HCT116 (cell line): Measurements from ENCODE around the gene ENHO. TPM values are rescaled to one million over a fixed set of nuclear protein-coding genes. Genes with fewer than 3 reads are reported as not detected.

ENCODE experiments used
- ATAC-seq: fragments of 200-7000 bp; cut with Tn5 transposase; 2 replicates; pipeline ENCODE4 v1.9.1; 2020; ENCODE audit warnings: mild to moderate bottlenecking, moderate library complexity
- BruUV-seq: library from RNA; stranded (reverse); fragments of 400-500 nt; replicated peaks from 2 replicates; lab custom pipeline; 2021; lab: Mats Ljungman, UMichigan
- CTCF ChIA-PET: fragments of 300-600 bp; sonication (Branson Sonifier 250); formaldehyde crosslinking; loops from one replicate; lab custom pipeline; 2021; ENCODE audit warnings: antibody characterized with exemption; lab: Charles Lee
- POLR2A ChIA-PET: fragments of 300-600, 350-600 bp; sonication (Branson Sonifier 250); formaldehyde crosslinking; loops from one replicate; lab custom pipeline; 2021; ENCODE audit warnings: antibody characterized with exemption; lab: Charles Lee
- RAD21 ChIA-PET, 2 experiments: fragments of 300-600 bp; sonication (Branson Sonifier 250); formaldehyde crosslinking; loops; one replicate each; lab custom pipeline; 2023; ENCODE audit warnings: low total read pairs in 2 of 2; ENCODE audit not compliant: uncharacterized antibody in 2 of 2, unreplicated experiment in 2 of 2, low non-redundant PET in 1 of 2; lab: Charles Lee
- DNase-seq: peaks from one replicate; pipeline ENCODE4 v3.0.0-alpha.2; 2010; ENCODE audit warnings: low read depth, low spot score
- H2AFZ ChIP-seq: fragments of 200-600 bp; shearing (Covaris generic), sonication (generic); 2 replicates; pipeline ENCODE4 v1.6.1; 2017; ENCODE audit warnings: low read depth, mixed run types, mixed read lengths, antibody characterized with exemption, low read length; ENCODE audit not compliant: poor library complexity, severe bottlenecking
- H3K27ac ChIP-seq: 2 replicates; pipeline ENCODE4 v1.5.1; 2012; ENCODE audit warnings: low read depth, low read length
- H3K27me3 ChIP-seq: fragments of 200-600 bp; sonication (generic); 2 replicates; pipeline ENCODE4 v1.6.1; 2016; ENCODE audit warnings: mixed run types, low read length, mixed read lengths; ENCODE audit not compliant: insufficient read depth
- H3K36me3 ChIP-seq, 2 experiments: fragments of 200-500 bp in 1 of 2; fragments of 200-600 bp in 1 of 2; sonication (Bioruptor generic) in 1 of 2; sonication (generic) in 1 of 2; 2 replicates each; pipeline versions ENCODE4 v1.5.1 to v1.6.1; 2014 to 2016; ENCODE audit warnings: low read length in 2 of 2, inconsistent platforms in 1 of 2, mixed read lengths in 1 of 2, mixed run types in 1 of 2; ENCODE audit not compliant: insufficient read depth in 2 of 2, control insufficient read depth in 1 of 2
- H3K4me1 ChIP-seq, 2 experiments: fragments of 200-600 bp in 1 of 2; sonication (generic) in 1 of 2; 2 replicates each; pipeline versions ENCODE4 v1.5.1 to v1.6.1; 2012 to 2017; ENCODE audit warnings: low read length in 2 of 2, inconsistent platforms in 1 of 2, mild to moderate bottlenecking in 1 of 2, mixed read lengths in 1 of 2, mixed run types in 1 of 2, moderate library complexity in 1 of 2; ENCODE audit not compliant: insufficient read depth in 2 of 2, control insufficient read depth in 1 of 2
- H3K4me2 ChIP-seq: fragments of 200-600 bp; sonication (generic); 2 replicates; pipeline ENCODE4 v1.6.1; 2017; ENCODE audit warnings: mixed run types, low read length, mixed read lengths
- H3K4me3 ChIP-seq, 2 experiments: fragments of 200-600 bp in 1 of 2; sonication (generic) in 1 of 2; replicated peaks in 1 of 2; 2 replicates each; pipeline ENCODE4 v1.5.1; 2011 to 2016; ENCODE audit warnings: low read length in 2 of 2, control low read depth in 1 of 2, low read depth in 1 of 2, mild to moderate bottlenecking in 1 of 2, mixed read lengths in 1 of 2, mixed run types in 1 of 2
- H3K79me2 ChIP-seq: fragments of 200-600 bp; sonication (generic); 2 replicates; pipeline ENCODE4 v1.6.1; 2017; ENCODE audit warnings: mild to moderate bottlenecking, mixed run types, low read length, moderate library complexity, mixed read lengths; ENCODE audit not compliant: insufficient read depth
- H3K9ac ChIP-seq: fragments of 200-600 bp; sonication (generic); 2 replicates; pipeline ENCODE4 v1.6.1; 2016; ENCODE audit warnings: low read length, mixed read lengths
- H3K9me2 ChIP-seq: fragments of 200-600 bp; sonication (generic), shearing (Covaris generic); 2 replicates; pipeline ENCODE4 v1.6.1; 2017; ENCODE audit warnings: mixed run types, mild to moderate bottlenecking, moderate library complexity; ENCODE audit not compliant: insufficient read depth
- H3K9me3 ChIP-seq, 2 experiments: fragments of 200-500 bp in 1 of 2; fragments of 200-600 bp in 1 of 2; sonication (Bioruptor generic) in 1 of 2; sonication (generic) in 1 of 2; 2 replicates each; pipeline ENCODE4 v1.6.1; 2014 to 2017; ENCODE audit warnings: low read length in 2 of 2, mixed read lengths in 2 of 2, inconsistent platforms in 1 of 2, low read depth in 1 of 2, mild to moderate bottlenecking in 1 of 2, mixed run types in 1 of 2, moderate library complexity in 1 of 2; ENCODE audit not compliant: control insufficient read depth in 1 of 2, insufficient read depth in 1 of 2
- H4K20me1 ChIP-seq: fragments of 200-600 bp; sonication (generic), shearing (Covaris generic); 2 replicates; pipeline ENCODE4 v1.6.1; 2017; ENCODE audit warnings: mixed run types, mild to moderate bottlenecking, moderate library complexity; ENCODE audit not compliant: insufficient read depth
- CBX3 ChIP-seq: IDR thresholded peaks from 2 replicates; pipeline ENCODE4 v1.6.1; 2012; ENCODE audit warnings: low read depth
- CEBPB ChIP-seq: IDR thresholded peaks from 2 replicates; pipeline ENCODE4 v1.6.1; 2012; ENCODE audit warnings: low read depth
- ELF1 ChIP-seq: IDR thresholded peaks from 2 replicates; pipeline ENCODE4 v1.6.1; 2012; ENCODE audit warnings: low read depth, borderline replicate concordance
- FOSL1 ChIP-seq: IDR thresholded peaks from 2 replicates; pipeline ENCODE4 v1.6.1; 2012; ENCODE audit warnings: low read depth
- MAX ChIP-seq: IDR thresholded peaks from 2 replicates; pipeline ENCODE4 v1.6.1; 2012
- POLR2A ChIP-seq: IDR thresholded peaks from 2 replicates; pipeline ENCODE4 v1.7.0; 2011; ENCODE audit warnings: borderline replicate concordance; ENCODE audit not compliant: insufficient read depth, insufficient read length; ENCODE audit errors: extremely low read depth
- RAD21 ChIP-seq: IDR thresholded peaks from 2 replicates; pipeline ENCODE4 v1.6.1; 2012; ENCODE audit warnings: low read depth, mild to moderate bottlenecking
- REST ChIP-seq: IDR thresholded peaks from 2 replicates; pipeline ENCODE4 v1.6.1; 2012; ENCODE audit warnings: low read depth
- SIN3A ChIP-seq: IDR thresholded peaks from 2 replicates; pipeline ENCODE4 v1.6.1; 2012; ENCODE audit warnings: low read depth
- SP1 ChIP-seq: IDR thresholded peaks from 2 replicates; pipeline ENCODE4 v1.6.1; 2012; ENCODE audit warnings: low read depth
- SRF ChIP-seq: IDR thresholded peaks from 2 replicates; pipeline ENCODE4 v1.6.1; 2012; ENCODE audit warnings: low read depth
- TCF7L2 ChIP-seq: IDR thresholded peaks from 2 replicates; pipeline ENCODE4 v1.7.0; 2011; ENCODE audit warnings: borderline replicate concordance, inconsistent platforms; ENCODE audit not compliant: insufficient read depth, insufficient read length; ENCODE audit errors: extremely low read depth
- YY1 ChIP-seq: IDR thresholded peaks from 2 replicates; pipeline ENCODE4 v1.6.1; 2011; ENCODE audit warnings: low read length, low read depth, moderate library complexity, mild to moderate bottlenecking; ENCODE audit not compliant: insufficient replicate concordance; ENCODE audit errors: extremely low read depth
- ZNF274 ChIP-seq: fragments of 200-500 bp; sonication (Bioruptor generic); IDR thresholded peaks from 2 replicates; pipeline ENCODE4 v1.6.1; 2014; ENCODE audit warnings: mild to moderate bottlenecking, low read depth, low read length, inconsistent platforms
- intact Hi-C: fragments of 100-400 bp; cut with micrococcal nuclease; formaldehyde crosslinking; loops from 2 replicates; pipeline ENCODE4 v1.10.0; 2022
- total RNA-seq: library from RNA; stranded (reverse); gene quantifications from one replicate; pipeline ENCODE4 v1.2.1, GENCODE V29; 2021; ENCODE audit not compliant: unreplicated experiment
- TF ChIP-seq, protein P1 (sequence below): IDR thresholded peaks from 2 replicates; pipeline ENCODE4 v1.6.1; 2011; ENCODE audit warnings: mild to moderate bottlenecking, low read length, moderate library complexity; ENCODE audit not compliant: insufficient replicate concordance; ENCODE audit errors: extremely low read depth
- TF ChIP-seq, protein P2 (sequence below): IDR thresholded peaks from 2 replicates; pipeline ENCODE4 v1.6.1; 2012
- TF ChIP-seq, protein P3 (sequence below), 3 experiments: fragments of 200-600 bp in 1 of 3; sonication (generic) in 1 of 3; IDR thresholded peaks in 2 of 3; conservative IDR thresholded peaks in 1 of 3; 2 replicates each; pipeline ENCODE4 v1.5.1; 2012 to 2017; ENCODE audit warnings: low read depth in 2 of 3, low read length in 2 of 3, antibody characterized with exemption in 1 of 3, borderline replicate concordance in 1 of 3, control low read depth in 1 of 3, mild to moderate bottlenecking in 1 of 3, mixed read lengths in 1 of 3, mixed run types in 1 of 3, moderate library complexity in 1 of 3; ENCODE audit not compliant: insufficient read depth in 1 of 3

Gene ENHO
- total RNA-seq, 1 experiment from 2014 or later: 6.1 TPM

- H3K9me2 ChIP-seq: no peaks in the 10 kb centered on the region
- H3K79me2 ChIP-seq: no peaks in the 10 kb centered on the region
- no peaks in the 10 kb centered on the region for H3K27me3 ChIP-seq
- H3K4me1 ChIP-seq: peaks cover 0 to 8% of the 10 kb centered on the region in 2 experiments; a peak in 2 of 4 replicates
- CTCF ChIA-PET: interaction anchor here (0.6 kb wide), 1 partner anchor 50 kb away, joined by 3 read pairs; no protein-coding TSS in a partner anchor
- H3K4me3 ChIP-seq: no peak overlapping the region
- POLR2A ChIA-PET: no interaction called here
- TF ChIP-seq REST: no peak
- TF ChIP-seq SRF: no peak
- TF ChIP-seq POLR2A: no peak
- no peak for TF ChIP-seq RAD21
- no peak for TF ChIP-seq ZNF274
- TF ChIP-seq FOSL1: no peak
- no peak for TF ChIP-seq SP1
- no peak for TF ChIP-seq ELF1
- TF ChIP-seq SIN3A: no peak
- no peak for TF ChIP-seq TCF7L2
- no peak for TF ChIP-seq YY1
- TF ChIP-seq, protein P1, sequence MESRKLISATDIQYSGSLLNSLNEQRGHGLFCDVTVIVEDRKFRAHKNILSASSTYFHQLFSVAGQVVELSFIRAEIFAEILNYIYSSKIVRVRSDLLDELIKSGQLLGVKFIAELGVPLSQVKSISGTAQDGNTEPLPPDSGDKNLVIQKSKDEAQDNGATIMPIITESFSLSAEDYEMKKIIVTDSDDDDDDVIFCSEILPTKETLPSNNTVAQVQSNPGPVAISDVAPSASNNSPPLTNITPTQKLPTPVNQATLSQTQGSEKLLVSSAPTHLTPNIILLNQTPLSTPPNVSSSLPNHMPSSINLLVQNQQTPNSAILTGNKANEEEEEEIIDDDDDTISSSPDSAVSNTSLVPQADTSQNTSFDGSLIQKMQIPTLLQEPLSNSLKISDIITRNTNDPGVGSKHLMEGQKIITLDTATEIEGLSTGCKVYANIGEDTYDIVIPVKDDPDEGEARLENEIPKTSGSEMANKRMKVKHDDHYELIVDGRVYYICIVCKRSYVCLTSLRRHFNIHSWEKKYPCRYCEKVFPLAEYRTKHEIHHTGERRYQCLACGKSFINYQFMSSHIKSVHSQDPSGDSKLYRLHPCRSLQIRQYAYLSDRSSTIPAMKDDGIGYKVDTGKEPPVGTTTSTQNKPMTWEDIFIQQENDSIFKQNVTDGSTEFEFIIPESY: no peak
- TF ChIP-seq, protein P2, sequence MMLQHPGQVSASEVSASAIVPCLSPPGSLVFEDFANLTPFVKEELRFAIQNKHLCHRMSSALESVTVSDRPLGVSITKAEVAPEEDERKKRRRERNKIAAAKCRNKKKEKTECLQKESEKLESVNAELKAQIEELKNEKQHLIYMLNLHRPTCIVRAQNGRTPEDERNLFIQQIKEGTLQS: no peak
- TF ChIP-seq, protein P3, sequence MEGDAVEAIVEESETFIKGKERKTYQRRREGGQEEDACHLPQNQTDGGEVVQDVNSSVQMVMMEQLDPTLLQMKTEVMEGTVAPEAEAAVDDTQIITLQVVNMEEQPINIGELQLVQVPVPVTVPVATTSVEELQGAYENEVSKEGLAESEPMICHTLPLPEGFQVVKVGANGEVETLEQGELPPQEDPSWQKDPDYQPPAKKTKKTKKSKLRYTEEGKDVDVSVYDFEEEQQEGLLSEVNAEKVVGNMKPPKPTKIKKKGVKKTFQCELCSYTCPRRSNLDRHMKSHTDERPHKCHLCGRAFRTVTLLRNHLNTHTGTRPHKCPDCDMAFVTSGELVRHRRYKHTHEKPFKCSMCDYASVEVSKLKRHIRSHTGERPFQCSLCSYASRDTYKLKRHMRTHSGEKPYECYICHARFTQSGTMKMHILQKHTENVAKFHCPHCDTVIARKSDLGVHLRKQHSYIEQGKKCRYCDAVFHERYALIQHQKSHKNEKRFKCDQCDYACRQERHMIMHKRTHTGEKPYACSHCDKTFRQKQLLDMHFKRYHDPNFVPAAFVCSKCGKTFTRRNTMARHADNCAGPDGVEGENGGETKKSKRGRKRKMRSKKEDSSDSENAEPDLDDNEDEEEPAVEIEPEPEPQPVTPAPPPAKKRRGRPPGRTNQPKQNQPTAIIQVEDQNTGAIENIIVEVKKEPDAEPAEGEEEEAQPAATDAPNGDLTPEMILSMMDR (IDR thresholded peaks at IDR 0.05 in 2 of 3, conservative IDR thresholded peaks at IDR 0.05 in 1 of 3; ENCODE audit: borderline replicate concordance in 1 of 3, insufficient read depth in 1 of 3, low read depth in 2 of 3, low read length in 2 of 3): no peak
- no peak for TF ChIP-seq MAX
- TF ChIP-seq CEBPB: no peak
- TF ChIP-seq CBX3: no peak
- no peak overlapping the region for H3K27ac ChIP-seq
- H4K20me1 ChIP-seq: no peaks in the 10 kb centered on the region
- H3K36me3 ChIP-seq: no peaks in the 10 kb centered on the region
- no peaks in the 10 kb centered on the region for H3K9me3 ChIP-seq
- H3K9ac ChIP-seq: no peak overlapping the region
- no peak for DNase-seq
- RAD21 ChIA-PET: no interaction called here
- ATAC-seq: no peak
- intact Hi-C loops: no loop called here
- BruUV-seq: no TSS peak
- H3K4me2 ChIP-seq: no peak overlapping the region
- H2AFZ ChIP-seq: no peak overlapping the region
Observed at GRCh38 chr9:34541540-34541939, 18.8 kb upstream of the ENHO start.
